ENCODE data around the gene DLX4. TPM values are rescaled to one million over a fixed set of nuclear protein-coding genes. Genes with fewer than 3 reads are reported as not detected.

DLX4 gene
- total RNA-seq, 1 experiment from 2014 or later, result 2.5 TPM

DNA sequence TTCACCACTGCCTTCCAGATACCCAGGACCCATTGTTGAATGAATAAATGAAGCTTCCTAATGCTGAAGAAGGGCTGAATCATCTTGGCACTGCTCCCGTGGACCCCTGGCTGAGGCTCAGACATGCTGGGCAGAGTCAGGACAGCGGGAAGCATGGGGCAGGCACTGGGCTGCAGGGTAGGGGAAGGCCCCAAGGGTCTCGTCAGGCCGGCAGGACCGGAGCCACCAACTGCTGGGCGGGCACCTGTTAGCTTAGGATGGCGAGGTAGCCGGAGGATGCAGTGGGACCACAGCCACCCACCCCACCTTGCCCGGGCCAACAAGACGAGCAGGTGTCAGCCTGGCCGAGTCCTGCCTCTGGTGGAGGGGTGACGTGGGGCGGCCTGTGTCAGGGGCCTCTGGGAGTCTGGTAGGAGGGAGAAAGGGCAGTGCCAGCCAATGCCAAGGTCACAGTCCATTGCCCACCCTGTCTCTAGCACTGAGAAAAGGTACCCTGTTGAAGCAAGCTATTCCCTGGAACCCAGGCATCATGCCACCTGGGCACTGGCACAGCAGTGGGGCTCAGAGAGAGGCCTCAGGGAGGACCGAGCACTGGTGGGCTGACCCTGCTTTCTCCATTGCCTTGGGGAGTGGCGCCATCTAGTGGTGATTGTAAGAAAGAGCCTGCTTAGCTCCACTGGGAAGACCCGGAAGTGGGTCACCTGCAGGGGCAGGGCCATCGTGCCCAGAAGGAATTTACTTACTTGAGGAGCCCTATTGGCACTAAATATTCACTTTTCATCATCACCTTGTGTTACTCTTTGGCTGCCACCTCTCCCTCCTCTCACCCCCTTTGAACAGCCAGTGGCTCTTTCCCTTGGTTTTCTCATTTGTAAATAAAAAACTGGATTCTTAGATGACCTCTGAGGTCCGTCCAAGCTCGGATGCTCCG, 29.0 kb downstream of the DLX4 start:
- Histone ChIP-seq H2AFZ (ENCODE audit: low read length) (peak overlapping the region; percentile 43), H3K4me2 (ENCODE audit: insufficient read depth, insufficient read length, low read length) (no peak overlapping the region), H4K5ac (ENCODE audit: insufficient read length, low read depth, low read length) (no peak overlapping the region), H3K79me2 (ENCODE audit: insufficient read depth, low read length) (no peaks in the 10 kb centered on the region), H2AK5ac (ENCODE audit: insufficient read length, low read length) (no peak overlapping the region), H2BK12ac (ENCODE audit: insufficient read length, low read depth, low read length) (no peak overlapping the region), H3K79me1 (ENCODE audit: insufficient read depth, low read depth, low read length, poor library complexity, severe bottlenecking) (no peaks in the 10 kb centered on the region), H3K27ac (ENCODE audit: insufficient read length, low read depth, low read length) (no peak overlapping the region), H2BK5ac (ENCODE audit: insufficient read length, low read length) (no peak overlapping the region), H4K91ac (ENCODE audit: insufficient read length, low read depth, low read length) (no peak overlapping the region), H3K27me3 (ENCODE audit: insufficient read depth, low read length) (peaks cover 44% of the 10 kb centered on the region), H3K4ac (ENCODE audit: low read depth, low read length) (no peak overlapping the region), H3K23ac (ENCODE audit: insufficient read length, low read depth, low read length) (no peak overlapping the region), H3K9ac (ENCODE audit: extremely low read depth, insufficient read length, low read length) (no peak overlapping the region), H3T11ph (ENCODE audit: low read length) (no peak overlapping the region), H3K4me1 (ENCODE audit: insufficient read depth, low read length) (no peaks in the 10 kb centered on the region), H3K14ac (ENCODE audit: insufficient read depth, low read length) (no peak overlapping the region), H4K20me1 (ENCODE audit: control insufficient read depth, insufficient read depth, insufficient read length) (peaks cover 5% of the 10 kb centered on the region), H2BK20ac (ENCODE audit: low read depth, low read length, poor library complexity, severe bottlenecking) (no peak overlapping the region), H4K8ac (replicated peaks; ENCODE audit: insufficient read length, low read depth, low read length) (no peak overlapping the region), H3K18ac (ENCODE audit: insufficient read length, low read depth, low read length) (no peak overlapping the region), H3K23me2 (ENCODE audit: insufficient read length, low read depth, low read length, poor library complexity, severe bottlenecking) (peaks cover 11% of the 10 kb centered on the region), H3K9me3 (ENCODE audit: control insufficient read depth, low read depth, low read length) (no peaks in the 10 kb centered on the region), H3K56ac (ENCODE audit: insufficient read length, low read depth, low read length) (no peak overlapping the region), H2BK120ac (ENCODE audit: low read depth, low read length, poor library complexity, severe bottlenecking) (no peak overlapping the region), H2BK15ac (ENCODE audit: low read depth, low read length) (no peak overlapping the region)
- H3K4me3 Mint-ChIP-seq, result no peak overlapping the region; a peak in 1 of 5 replicates
- peaks cover 0 to 3% (median 2%) of the 10 kb centered on the region in 3 experiments; a peak in 3 of 7 replicates for H3K36me3 Mint-ChIP-seq (ENCODE audit: insufficient read depth in 1 of 3, low read depth in 3 of 3)
- WGBS (ENCODE audit: extremely low coverage, insufficient read length, low lambda C conversion rate), result no CpG with 5 or more reads among the region's 20 CpGs
- peaks cover 30 to 31% of the 10 kb centered on the region in 2 experiments for H3K4me1 Mint-ChIP-seq
- DNase-seq, result peak; percentile 94
- peaks cover 92% of the 10 kb centered on the region for H3K27me3 Mint-ChIP-seq (ENCODE audit: low read depth)
- TF ChIP-seq CTCF (conservative IDR thresholded peaks at IDR 0.05), result peak; percentile 97
- no peak overlapping the region for H3K27ac Mint-ChIP-seq
- H3K9me3 Mint-ChIP-seq, result peaks cover 6 to 10% of the 10 kb centered on the region in 2 experiments; a peak in 3 of 5 replicates

Data from H9 (cell line).